OCI-LY1 (cell line): ENCODE measurements around the gene CACNG5.

Source experiments
- H2AFZ ChIP-seq: fragments of 200-600 bp; sonication (generic), shearing (Covaris generic); 2 replicates; pipeline ENCODE4 v1.6.0; 2014; ENCODE audit warnings: antibody characterized with exemption, mild to moderate bottlenecking, low read length
- H3F3A ChIP-seq: fragments of 200-600 bp; sonication (generic), shearing (Covaris generic); 2 replicates; pipeline ENCODE4 v1.6.0; 2014; ENCODE audit warnings: mild to moderate bottlenecking, antibody characterized with exemption, low read length, moderate library complexity; ENCODE audit not compliant: insufficient read depth
- H3K27ac ChIP-seq: fragments of 200-600 bp; sonication (generic); 2 replicates; pipeline ENCODE4 v1.5.1; 2014; ENCODE audit warnings: low read length, mixed run types, mild to moderate bottlenecking, low read depth; ENCODE audit not compliant: poor library complexity, severe bottlenecking
- H3K27me3 ChIP-seq: fragments of 200-600 bp; sonication (generic); 2 replicates; pipeline ENCODE4 v1.6.0; 2014; ENCODE audit warnings: antibody characterized with exemption, mild to moderate bottlenecking, low read length, moderate library complexity; ENCODE audit not compliant: insufficient read depth
- H3K36me3 ChIP-seq: fragments of 200-600 bp; sonication (generic); 2 replicates; pipeline ENCODE4 v1.6.1; 2014; ENCODE audit warnings: mild to moderate bottlenecking, antibody characterized with exemption, low read length, moderate library complexity, mixed read lengths; ENCODE audit not compliant: insufficient read depth
- H3K4me1 ChIP-seq: fragments of 200-600 bp; sonication (generic); 2 replicates; pipeline ENCODE4 v1.5.1; 2014; ENCODE audit warnings: mild to moderate bottlenecking, low read length, moderate library complexity; ENCODE audit not compliant: insufficient read depth, severe bottlenecking
- H3K4me2 ChIP-seq: fragments of 200-600 bp; sonication (generic), shearing (Covaris generic); 2 replicates; pipeline ENCODE4 v1.6.1; 2014; ENCODE audit warnings: low read length
- H3K4me3 ChIP-seq: fragments of 200-600 bp; sonication (generic); 2 replicates; pipeline ENCODE4 v1.5.1; 2014; ENCODE audit warnings: low read length, low read depth, mild to moderate bottlenecking, mixed read lengths; ENCODE audit not compliant: poor library complexity, severe bottlenecking
- H3K79me2 ChIP-seq: fragments of 200-600 bp; shearing (Covaris generic); 2 replicates; pipeline ENCODE4 v1.6.1; 2016; ENCODE audit warnings: mixed run types, low read length, mixed read lengths; ENCODE audit not compliant: insufficient read depth
- H3K9ac ChIP-seq: fragments of 200-600 bp; sonication (generic), shearing (Covaris generic); 2 replicates; pipeline ENCODE4 v1.6.1; 2014; ENCODE audit warnings: mild to moderate bottlenecking, low read length, mixed read lengths
- H3K9me2 ChIP-seq: fragments of 200-600 bp; sonication (generic), shearing (Covaris generic); 2 replicates; pipeline ENCODE4 v1.6.1; 2014; ENCODE audit warnings: low read depth, mild to moderate bottlenecking, low read length, mixed read lengths
- H3K9me3 ChIP-seq: fragments of 200-600 bp; shearing (Covaris generic); 2 replicates; pipeline ENCODE4 v1.6.1; 2014; ENCODE audit warnings: low read length, mixed read lengths
- H4K20me1 ChIP-seq: fragments of 200-600 bp; sonication (generic), shearing (Covaris generic); 2 replicates; pipeline ENCODE4 v1.6.0; 2016; ENCODE audit warnings: mild to moderate bottlenecking, low read length; ENCODE audit not compliant: insufficient read depth
- CTCF ChIP-seq: fragments of 200-600 bp; sonication (generic), shearing (Covaris generic); IDR thresholded peaks from 2 replicates; pipeline ENCODE4 v1.5.1; 2017; ENCODE audit warnings: mild to moderate bottlenecking, antibody characterized with exemption, low read length, moderate library complexity, mixed read lengths
- EZH2 ChIP-seq: fragments of 200-600 bp; sonication (generic), shearing (Covaris generic); IDR thresholded peaks from 2 replicates; pipeline ENCODE4 v1.8.0; 2017; ENCODE audit warnings: borderline replicate concordance, mixed run types, mild to moderate bottlenecking, antibody characterized with exemption, low read length, moderate library complexity, mixed read lengths

Gene CACNG5

GRCh38 chr17:66885417-66885816 is 50.5 kb downstream of the CACNG5 start:
- TF ChIP-seq EZH2 (no peak), CTCF (no peak)
- Histone ChIP-seq H3K4me3 (no peak overlapping the region), H3K27me3 (peaks cover 6% of the 10 kb centered on the region; the same call in 1 of the 2 replicates), H3K9me2 (no peaks in the 10 kb centered on the region), H3K9ac (no peak overlapping the region), H3K36me3 (no peaks in the 10 kb centered on the region), H3K9me3 (no peaks in the 10 kb centered on the region), H3K79me2 (no peaks in the 10 kb centered on the region), H3K27ac (no peak overlapping the region), H3F3A (no peaks in the 10 kb centered on the region), H3K4me2 (no peak overlapping the region), H4K20me1 (no peaks in the 10 kb centered on the region), H2AFZ (no peak overlapping the region), H3K4me1 (no peaks in the 10 kb centered on the region)

- H3K4me3 ChIP-seq = no peak overlapping the region
- no peak overlapping the region for H3K4me2 ChIP-seq
- no peaks in the 10 kb centered on the region for H3K9me2 ChIP-seq
- no peak for TF ChIP-seq EZH2
- TF ChIP-seq CTCF = no peak
- no peaks in the 10 kb centered on the region for H3K4me1 ChIP-seq
- no peak overlapping the region for H2AFZ ChIP-seq
- H3K79me2 ChIP-seq = no peaks in the 10 kb centered on the region
- no peaks in the 10 kb centered on the region for H3K9me3 ChIP-seq
- H3K27me3 ChIP-seq = peaks cover 5% of the 10 kb centered on the region; the same call in 1 of the 2 replicates
- no peak overlapping the region for H3K27ac ChIP-seq
- H4K20me1 ChIP-seq = no peaks in the 10 kb centered on the region
- H3K36me3 ChIP-seq = no peaks in the 10 kb centered on the region; the same call in 1 of the 2 replicates
- no peaks in the 10 kb centered on the region for H3F3A ChIP-seq
- no peak overlapping the region for H3K9ac ChIP-seq
These were observed 54.7 kb downstream of the CACNG5 start for GRCh38 chr17:66889480-66890230.

GRCh38 chr17:66892246-66892645 is 57.3 kb downstream of the CACNG5 start:
- Histone ChIP-seq H4K20me1 (no peaks in the 10 kb centered on the region), H3F3A (no peaks in the 10 kb centered on the region), H3K9me2 (no peaks in the 10 kb centered on the region), H3K9me3 (no peaks in the 10 kb centered on the region), H3K36me3 (no peaks in the 10 kb centered on the region; the same call in 1 of the 2 replicates), H3K4me1 (no peaks in the 10 kb centered on the region), H3K4me3 (no peak overlapping the region), H3K27me3 (no peaks in the 10 kb centered on the region), H3K27ac (no peak overlapping the region), H3K79me2 (no peaks in the 10 kb centered on the region), H3K4me2 (no peak overlapping the region), H3K9ac (no peak overlapping the region), H2AFZ (no peak overlapping the region)
- TF ChIP-seq CTCF (no peak), EZH2 (no peak)
